SK-N-SH (cell line): ENCODE results near the gene TBL1Y.

Experiments used
- CHD2 ChIP-seq: fragments of 150-350 bp; IDR thresholded peaks from 2 replicates; pipeline ENCODE4 v1.6.1; 2018; ENCODE audit warnings: low read length; ENCODE audit not compliant: partially characterized antibody
- CTCF ChIP-seq: fragments of 200-600 bp; sonication (generic); IDR thresholded peaks from 2 replicates; pipeline ENCODE4 v1.6.1; 2017; ENCODE audit warnings: antibody characterized with exemption, mild to moderate bottlenecking, moderate library complexity
- EP300 ChIP-seq, 2 experiments: IDR thresholded peaks; 2 replicates each; pipeline versions ENCODE4 v1.4.0 to v1.6.1; 2012; ENCODE audit warnings: borderline replicate concordance in 1 of 2, low read depth in 1 of 2, low read length in 1 of 2
- MAX ChIP-seq: IDR thresholded peaks from 2 replicates; pipeline ENCODE4 v1.4.0; 2012; ENCODE audit warnings: low read depth
- POLR2AphosphoS5 ChIP-seq: IDR thresholded peaks from 2 replicates; pipeline ENCODE4 v1.6.1; 2012; ENCODE audit warnings: low read depth, low read length
- RAD21 ChIP-seq: IDR thresholded peaks from 2 replicates; pipeline ENCODE4 v1.6.1; 2012; ENCODE audit warnings: mild to moderate bottlenecking, low read length
- RCOR1 ChIP-seq: fragments of 150-350 bp; IDR thresholded peaks from 2 replicates; pipeline ENCODE4 v1.6.1; 2017; ENCODE audit warnings: antibody characterized with exemption, low read length
- RXRA ChIP-seq: IDR thresholded peaks from 2 replicates; pipeline ENCODE4 v1.4.0; 2012; ENCODE audit warnings: low read depth, mild to moderate bottlenecking, borderline replicate concordance
- SIN3A ChIP-seq: IDR thresholded peaks from 2 replicates; pipeline ENCODE4 v1.6.1; 2012; ENCODE audit warnings: low read depth, mild to moderate bottlenecking, low read length, moderate library complexity, borderline replicate concordance
- TAF1 ChIP-seq: IDR thresholded peaks from 2 replicates; pipeline ENCODE4 v1.6.1; 2012; ENCODE audit warnings: low read depth, mild to moderate bottlenecking, low read length, moderate library complexity, borderline replicate concordance
- TEAD4 ChIP-seq: IDR thresholded peaks from 2 replicates; pipeline ENCODE4 v1.4.0; 2012; ENCODE audit warnings: mild to moderate bottlenecking, borderline replicate concordance; ENCODE audit not compliant: insufficient read depth
- ZBTB33 ChIP-seq: IDR thresholded peaks from 2 replicates; pipeline ENCODE4 v1.4.0; 2012; ENCODE audit warnings: low read depth, borderline replicate concordance

GRCh38 chrY:6964732-6965131 is 54.2 kb downstream of the TBL1Y start:
- TF ChIP-seq ZBTB33 (no peak), CTCF (no peak), RAD21 (no peak), TEAD4 (no peak), TAF1 (no peak), EP300 (IDR thresholded peaks at IDR 0.05; ENCODE audit: borderline replicate concordance in 1 of 2, low read depth in 1 of 2, low read length in 1 of 2) (no peak), RXRA (no peak), MAX (no peak), CHD2 (no peak), POLR2AphosphoS5 (no peak), RCOR1 (no peak), SIN3A (no peak)
